ENCODE measurements around the gene TMOD2. TPM values are rescaled to one million over a fixed set of nuclear protein-coding genes. Genes with fewer than 3 reads are reported as not detected.

Gene TMOD2
- total and polyA plus RNA-seq, 2 experiments from 2014 or later = 3.0 to 5.9 TPM

DNA sequence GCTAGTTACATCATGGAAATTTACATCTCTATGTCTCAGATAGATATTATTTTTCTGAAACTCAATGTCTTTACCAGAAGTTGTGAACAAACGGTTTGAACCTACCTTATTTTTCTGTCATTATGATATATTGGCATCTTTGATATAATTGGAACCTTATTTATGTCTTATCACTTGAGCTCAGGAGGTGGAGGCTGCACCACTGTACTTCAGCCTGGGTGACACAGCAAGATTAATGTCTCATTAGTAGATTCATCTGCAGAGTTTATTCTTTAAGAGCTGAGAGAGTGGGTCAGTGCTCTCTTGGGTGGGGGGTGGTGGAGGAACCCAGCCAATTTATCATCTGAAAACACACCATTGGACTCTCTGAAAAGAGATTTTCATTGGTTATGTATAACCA, 48.7 kb upstream of the TMOD2 start:
- H3K4me3 Mint-ChIP-seq = no peak overlapping the region
- DNase-seq (ENCODE audit: low spot score) (no peak), ATAC-seq (no peak)
- Histone ChIP-seq H3K27me3 (ENCODE audit: insufficient read depth) (no peaks in the 10 kb centered on the region), H3K4me2 (no peak overlapping the region), H3K36me3 (ENCODE audit: insufficient read depth) (peaks cover 14% of the 10 kb centered on the region), H2AFZ (no peak overlapping the region), H3K9me2 (ENCODE audit: insufficient read depth) (no peaks in the 10 kb centered on the region), H3K27ac (ENCODE audit: low read depth) (no peak overlapping the region), H3K4me3 (no peak overlapping the region), H3K79me2 (replicated peaks; ENCODE audit: insufficient read depth) (no peaks in the 10 kb centered on the region), H3F3A (replicated peaks; ENCODE audit: low read depth) (no peaks in the 10 kb centered on the region), H3K4me1 (ENCODE audit: insufficient read depth) (no peaks in the 10 kb centered on the region), H4K20me1 (replicated peaks; ENCODE audit: insufficient read depth) (no peaks in the 10 kb centered on the region)
- peaks cover 32% of the 10 kb centered on the region for H3K36me3 Mint-ChIP-seq (ENCODE audit: low read depth)
- H3K27ac Mint-ChIP-seq = no peak overlapping the region
- no peaks in the 10 kb centered on the region for H3K4me1 Mint-ChIP-seq
- no peaks in the 10 kb centered on the region for H3K9me3 Mint-ChIP-seq
- H3K27me3 Mint-ChIP-seq (ENCODE audit: insufficient read depth, low read depth, poor library complexity) = no peaks in the 10 kb centered on the region
- TF ChIP-seq, protein P1, sequence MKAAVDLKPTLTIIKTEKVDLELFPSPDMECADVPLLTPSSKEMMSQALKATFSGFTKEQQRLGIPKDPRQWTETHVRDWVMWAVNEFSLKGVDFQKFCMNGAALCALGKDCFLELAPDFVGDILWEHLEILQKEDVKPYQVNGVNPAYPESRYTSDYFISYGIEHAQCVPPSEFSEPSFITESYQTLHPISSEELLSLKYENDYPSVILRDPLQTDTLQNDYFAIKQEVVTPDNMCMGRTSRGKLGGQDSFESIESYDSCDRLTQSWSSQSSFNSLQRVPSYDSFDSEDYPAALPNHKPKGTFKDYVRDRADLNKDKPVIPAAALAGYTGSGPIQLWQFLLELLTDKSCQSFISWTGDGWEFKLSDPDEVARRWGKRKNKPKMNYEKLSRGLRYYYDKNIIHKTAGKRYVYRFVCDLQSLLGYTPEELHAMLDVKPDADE (IDR thresholded peaks at IDR 0.05) = no peak
- no peak for TF ChIP-seq POLR2AphosphoS5 (IDR thresholded peaks at IDR 0.05; ENCODE audit: low read depth)
- no peak for TF ChIP-seq EZH2 (IDR thresholded peaks at IDR 0.05; ENCODE audit: low read depth, unreplicated experiment)
- no peak for TF ChIP-seq CREB1 (CRISPR knock-in tag; IDR thresholded peaks at IDR 0.05; ENCODE audit: low read depth)
- TF ChIP-seq ZNF114 (CRISPR knock-in tag; IDR thresholded peaks at IDR 0.05) = no peak
- TF ChIP-seq STAT1 (IDR thresholded peaks at IDR 0.05; ENCODE audit: unreplicated experiment) = no peak
- TF ChIP-seq ZNF331 (CRISPR knock-in tag; IDR thresholded peaks at IDR 0.05; ENCODE audit: low read depth) = no peak
- TF ChIP-seq, protein P2, sequence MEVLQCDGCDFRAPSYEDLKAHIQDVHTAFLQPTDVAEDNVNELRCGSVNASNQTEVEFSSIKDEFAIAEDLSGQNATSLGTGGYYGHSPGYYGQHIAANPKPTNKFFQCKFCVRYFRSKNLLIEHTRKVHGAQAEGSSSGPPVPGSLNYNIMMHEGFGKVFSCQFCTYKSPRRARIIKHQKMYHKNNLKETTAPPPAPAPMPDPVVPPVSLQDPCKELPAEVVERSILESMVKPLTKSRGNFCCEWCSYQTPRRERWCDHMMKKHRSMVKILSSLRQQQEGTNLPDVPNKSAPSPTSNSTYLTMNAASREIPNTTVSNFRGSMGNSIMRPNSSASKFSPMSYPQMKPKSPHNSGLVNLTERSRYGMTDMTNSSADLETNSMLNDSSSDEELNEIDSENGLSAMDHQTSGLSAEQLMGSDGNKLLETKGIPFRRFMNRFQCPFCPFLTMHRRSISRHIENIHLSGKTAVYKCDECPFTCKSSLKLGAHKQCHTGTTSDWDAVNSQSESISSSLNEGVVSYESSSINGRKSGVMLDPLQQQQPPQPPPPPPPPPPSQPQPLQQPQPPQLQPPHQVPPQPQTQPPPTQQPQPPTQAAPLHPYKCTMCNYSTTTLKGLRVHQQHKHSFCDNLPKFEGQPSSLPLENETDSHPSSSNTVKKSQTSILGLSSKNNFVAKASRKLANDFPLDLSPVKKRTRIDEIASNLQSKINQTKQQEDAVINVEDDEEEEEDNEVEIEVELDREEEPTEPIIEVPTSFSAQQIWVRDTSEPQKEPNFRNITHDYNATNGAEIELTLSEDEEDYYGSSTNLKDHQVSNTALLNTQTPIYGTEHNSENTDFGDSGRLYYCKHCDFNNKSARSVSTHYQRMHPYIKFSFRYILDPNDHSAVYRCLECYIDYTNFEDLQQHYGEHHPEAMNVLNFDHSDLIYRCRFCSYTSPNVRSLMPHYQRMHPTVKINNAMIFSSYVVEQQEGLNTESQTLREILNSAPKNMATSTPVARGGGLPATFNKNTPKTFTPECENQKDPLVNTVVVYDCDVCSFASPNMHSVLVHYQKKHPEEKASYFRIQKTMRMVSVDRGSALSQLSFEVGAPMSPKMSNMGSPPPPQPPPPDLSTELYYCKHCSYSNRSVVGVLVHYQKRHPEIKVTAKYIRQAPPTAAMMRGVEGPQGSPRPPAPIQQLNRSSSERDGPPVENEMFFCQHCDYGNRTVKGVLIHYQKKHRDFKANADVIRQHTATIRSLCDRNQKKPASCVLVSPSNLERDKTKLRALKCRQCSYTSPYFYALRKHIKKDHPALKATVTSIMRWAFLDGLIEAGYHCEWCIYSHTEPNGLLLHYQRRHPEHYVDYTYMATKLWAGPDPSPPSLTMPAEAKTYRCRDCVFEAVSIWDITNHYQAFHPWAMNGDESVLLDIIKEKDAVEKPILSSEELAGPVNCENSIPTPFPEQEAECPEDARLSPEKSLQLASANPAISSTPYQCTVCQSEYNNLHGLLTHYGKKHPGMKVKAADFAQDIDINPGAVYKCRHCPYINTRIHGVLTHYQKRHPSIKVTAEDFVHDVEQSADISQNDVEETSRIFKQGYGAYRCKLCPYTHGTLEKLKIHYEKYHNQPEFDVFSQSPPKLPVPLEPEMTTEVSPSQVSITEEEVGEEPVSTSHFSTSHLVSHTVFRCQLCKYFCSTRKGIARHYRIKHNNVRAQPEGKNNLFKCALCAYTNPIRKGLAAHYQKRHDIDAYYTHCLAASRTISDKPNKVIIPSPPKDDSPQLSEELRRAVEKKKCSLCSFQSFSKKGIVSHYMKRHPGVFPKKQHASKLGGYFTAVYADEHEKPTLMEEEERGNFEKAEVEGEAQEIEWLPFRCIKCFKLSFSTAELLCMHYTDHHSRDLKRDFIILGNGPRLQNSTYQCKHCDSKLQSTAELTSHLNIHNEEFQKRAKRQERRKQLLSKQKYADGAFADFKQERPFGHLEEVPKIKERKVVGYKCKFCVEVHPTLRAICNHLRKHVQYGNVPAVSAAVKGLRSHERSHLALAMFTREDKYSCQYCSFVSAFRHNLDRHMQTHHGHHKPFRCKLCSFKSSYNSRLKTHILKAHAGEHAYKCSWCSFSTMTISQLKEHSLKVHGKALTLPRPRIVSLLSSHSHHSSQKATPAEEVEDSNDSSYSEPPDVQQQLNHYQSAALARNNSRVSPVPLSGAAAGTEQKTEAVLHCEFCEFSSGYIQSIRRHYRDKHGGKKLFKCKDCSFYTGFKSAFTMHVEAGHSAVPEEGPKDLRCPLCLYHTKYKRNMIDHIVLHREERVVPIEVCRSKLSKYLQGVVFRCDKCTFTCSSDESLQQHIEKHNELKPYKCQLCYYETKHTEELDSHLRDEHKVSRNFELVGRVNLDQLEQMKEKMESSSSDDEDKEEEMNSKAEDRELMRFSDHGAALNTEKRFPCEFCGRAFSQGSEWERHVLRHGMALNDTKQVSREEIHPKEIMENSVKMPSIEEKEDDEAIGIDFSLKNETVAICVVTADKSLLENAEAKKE (CRISPR knock-in tag; IDR thresholded peaks at IDR 0.05) = no peak
- TF ChIP-seq, protein P3, sequence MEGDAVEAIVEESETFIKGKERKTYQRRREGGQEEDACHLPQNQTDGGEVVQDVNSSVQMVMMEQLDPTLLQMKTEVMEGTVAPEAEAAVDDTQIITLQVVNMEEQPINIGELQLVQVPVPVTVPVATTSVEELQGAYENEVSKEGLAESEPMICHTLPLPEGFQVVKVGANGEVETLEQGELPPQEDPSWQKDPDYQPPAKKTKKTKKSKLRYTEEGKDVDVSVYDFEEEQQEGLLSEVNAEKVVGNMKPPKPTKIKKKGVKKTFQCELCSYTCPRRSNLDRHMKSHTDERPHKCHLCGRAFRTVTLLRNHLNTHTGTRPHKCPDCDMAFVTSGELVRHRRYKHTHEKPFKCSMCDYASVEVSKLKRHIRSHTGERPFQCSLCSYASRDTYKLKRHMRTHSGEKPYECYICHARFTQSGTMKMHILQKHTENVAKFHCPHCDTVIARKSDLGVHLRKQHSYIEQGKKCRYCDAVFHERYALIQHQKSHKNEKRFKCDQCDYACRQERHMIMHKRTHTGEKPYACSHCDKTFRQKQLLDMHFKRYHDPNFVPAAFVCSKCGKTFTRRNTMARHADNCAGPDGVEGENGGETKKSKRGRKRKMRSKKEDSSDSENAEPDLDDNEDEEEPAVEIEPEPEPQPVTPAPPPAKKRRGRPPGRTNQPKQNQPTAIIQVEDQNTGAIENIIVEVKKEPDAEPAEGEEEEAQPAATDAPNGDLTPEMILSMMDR (conservative IDR thresholded peaks at IDR 0.05; ENCODE audit: low read depth in 2 of 2) = no peak
- no peak for TF ChIP-seq NANOG (IDR thresholded peaks at IDR 0.05; ENCODE audit: borderline replicate concordance)
- TF ChIP-seq, protein P4, sequence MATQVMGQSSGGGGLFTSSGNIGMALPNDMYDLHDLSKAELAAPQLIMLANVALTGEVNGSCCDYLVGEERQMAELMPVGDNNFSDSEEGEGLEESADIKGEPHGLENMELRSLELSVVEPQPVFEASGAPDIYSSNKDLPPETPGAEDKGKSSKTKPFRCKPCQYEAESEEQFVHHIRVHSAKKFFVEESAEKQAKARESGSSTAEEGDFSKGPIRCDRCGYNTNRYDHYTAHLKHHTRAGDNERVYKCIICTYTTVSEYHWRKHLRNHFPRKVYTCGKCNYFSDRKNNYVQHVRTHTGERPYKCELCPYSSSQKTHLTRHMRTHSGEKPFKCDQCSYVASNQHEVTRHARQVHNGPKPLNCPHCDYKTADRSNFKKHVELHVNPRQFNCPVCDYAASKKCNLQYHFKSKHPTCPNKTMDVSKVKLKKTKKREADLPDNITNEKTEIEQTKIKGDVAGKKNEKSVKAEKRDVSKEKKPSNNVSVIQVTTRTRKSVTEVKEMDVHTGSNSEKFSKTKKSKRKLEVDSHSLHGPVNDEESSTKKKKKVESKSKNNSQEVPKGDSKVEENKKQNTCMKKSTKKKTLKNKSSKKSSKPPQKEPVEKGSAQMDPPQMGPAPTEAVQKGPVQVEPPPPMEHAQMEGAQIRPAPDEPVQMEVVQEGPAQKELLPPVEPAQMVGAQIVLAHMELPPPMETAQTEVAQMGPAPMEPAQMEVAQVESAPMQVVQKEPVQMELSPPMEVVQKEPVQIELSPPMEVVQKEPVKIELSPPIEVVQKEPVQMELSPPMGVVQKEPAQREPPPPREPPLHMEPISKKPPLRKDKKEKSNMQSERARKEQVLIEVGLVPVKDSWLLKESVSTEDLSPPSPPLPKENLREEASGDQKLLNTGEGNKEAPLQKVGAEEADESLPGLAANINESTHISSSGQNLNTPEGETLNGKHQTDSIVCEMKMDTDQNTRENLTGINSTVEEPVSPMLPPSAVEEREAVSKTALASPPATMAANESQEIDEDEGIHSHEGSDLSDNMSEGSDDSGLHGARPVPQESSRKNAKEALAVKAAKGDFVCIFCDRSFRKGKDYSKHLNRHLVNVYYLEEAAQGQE (IDR thresholded peaks at IDR 0.05; ENCODE audit: unreplicated experiment) = no peak
- TF ChIP-seq EZH2phosphoT487 (IDR thresholded peaks at IDR 0.05; ENCODE audit: unreplicated experiment) = no peak
- no peak for TF ChIP-seq JUNB (IDR thresholded peaks at IDR 0.05; ENCODE audit: unreplicated experiment)
